Liver (tissue), 9 donors: ENCODE results near the gene IQSEC1. TPM values are rescaled to one million over a fixed set of nuclear protein-coding genes. Genes with fewer than 3 reads are reported as not detected.

Source experiments
- DNase-seq: peaks from one replicate; pipeline ENCODE4 v3.0.0-alpha.2; 2017; ENCODE audit warnings: low spot score
- H3K27ac ChIP-seq, 2 donors: one replicate each; pipeline ENCODE4 v1.7.0; 2013; ENCODE audit warnings: inconsistent platforms in 2 of 2, low read length in 2 of 2, control low read depth in 1 of 2, low read depth in 1 of 2, mild to moderate bottlenecking in 1 of 2
- H3K27me3 ChIP-seq, 4 donors: one replicate each; pipeline versions ENCODE4 v1.6.1 to v1.7.0; 2013; ENCODE audit warnings: low read length in 3 of 4, inconsistent platforms in 1 of 4, mild to moderate bottlenecking in 1 of 4, moderate library complexity in 1 of 4; ENCODE audit not compliant: control insufficient read depth in 4 of 4, insufficient read depth in 4 of 4
- H3K36me3 ChIP-seq, 4 donors: one replicate each; pipeline versions ENCODE4 v1.6.1 to v1.7.0; 2013; ENCODE audit warnings: low read length in 3 of 4, mild to moderate bottlenecking in 3 of 4, low read depth in 1 of 4, moderate library complexity in 1 of 4; ENCODE audit not compliant: control insufficient read depth in 4 of 4, insufficient read depth in 3 of 4
- H3K4me1 ChIP-seq, 4 donors: one replicate each; pipeline versions ENCODE4 v1.6.1 to v1.7.0; 2013; ENCODE audit warnings: low read length in 3 of 4, mild to moderate bottlenecking in 3 of 4, moderate library complexity in 1 of 4; ENCODE audit not compliant: control insufficient read depth in 4 of 4, insufficient read depth in 4 of 4
- H3K4me3 ChIP-seq, 3 donors: one replicate each; pipeline versions ENCODE4 v1.6.1 to v1.7.0; 2013; ENCODE audit warnings: low read length in 3 of 3, control low read depth in 1 of 3, low read depth in 1 of 3, mild to moderate bottlenecking in 1 of 3
- H3K9ac ChIP-seq, 2 donors: one replicate each; pipeline ENCODE4 v1.7.0; 2013; ENCODE audit warnings: low read length in 2 of 2, mild to moderate bottlenecking in 2 of 2, moderate library complexity in 2 of 2, control low read depth in 1 of 2, low read depth in 1 of 2
- H3K9me3 ChIP-seq, 4 donors: one replicate each; pipeline versions ENCODE4 v1.6.1 to v1.7.0; 2013; ENCODE audit warnings: low read length in 3 of 4; ENCODE audit not compliant: control insufficient read depth in 4 of 4
- EGR1 ChIP-seq, 2 donors: IDR thresholded peaks; 2 replicates each; pipeline ENCODE4 v1.6.1; 2016 to 2018; ENCODE audit warnings: antibody characterized with exemption in 2 of 2, low read depth in 2 of 2
- FOXA1 ChIP-seq: IDR thresholded peaks from 2 replicates; pipeline ENCODE4 v1.6.1; 2016; ENCODE audit warnings: antibody characterized with exemption
- FOXA2 ChIP-seq: IDR thresholded peaks from 2 replicates; pipeline ENCODE4 v1.6.1; 2016; ENCODE audit warnings: antibody characterized with exemption
- HNF4A ChIP-seq, 2 donors: conservative IDR thresholded peaks; 2 replicates each; pipeline ENCODE4 v1.6.1; 2016; ENCODE audit warnings: antibody characterized with exemption in 2 of 2, mild to moderate bottlenecking in 2 of 2
- HNF4G ChIP-seq: IDR thresholded peaks from 2 replicates; pipeline ENCODE4 v1.6.1; 2016; ENCODE audit warnings: antibody characterized with exemption
- JUND ChIP-seq, 2 donors: IDR thresholded peaks; 2 replicates each; pipeline ENCODE4 v1.6.1; 2016; ENCODE audit warnings: antibody characterized with exemption in 2 of 2
- RAD21 ChIP-seq, 2 donors: IDR thresholded peaks; 2 replicates each; pipeline ENCODE4 v1.6.1; 2016; ENCODE audit warnings: antibody characterized with exemption in 2 of 2, mild to moderate bottlenecking in 2 of 2
- RXRA ChIP-seq, 2 donors: IDR thresholded peaks; 2 replicates each; pipeline ENCODE4 v1.6.1; 2017 to 2018; ENCODE audit warnings: antibody characterized with exemption in 2 of 2, mild to moderate bottlenecking in 1 of 2
- SP1 ChIP-seq: IDR thresholded peaks from 2 replicates; pipeline ENCODE4 v1.6.1; 2018; ENCODE audit warnings: antibody characterized with exemption, mild to moderate bottlenecking
- TAF1 ChIP-seq: conservative IDR thresholded peaks from 2 replicates; pipeline ENCODE4 v1.6.1; 2016; ENCODE audit warnings: antibody characterized with exemption, mild to moderate bottlenecking
- YY1 ChIP-seq: IDR thresholded peaks from 2 replicates; pipeline ENCODE4 v1.6.1; 2016; ENCODE audit warnings: antibody characterized with exemption, mild to moderate bottlenecking
- WGBS: extraction: QIAGEN DNeasy Blood & Tissue Kit; methylation state at CpG from one replicate; pipeline ENCODE4 v1.1.7; 2013; 5-methylcytosine and 5-hydroxymethylcytosine counted together
- polyA plus RNA-seq, 2 donors: library from polyadenylated mRNA; stranded (reverse) in 1 of 2; unstranded in 1 of 2; fragments of 200-250 nt in 1 of 2; fragments of >200 nt in 1 of 2; fragmentation: Nextera tagmentation in 1 of 2; extraction: Ambion mirVana in 1 of 2; gene quantifications; one replicate each; pipeline versions ENCODE4 v1.2.1 to v1.2.3, GENCODE V29; 2013 to 2015
- total RNA-seq, 2 donors: library from RNA; depleted of rRNA; stranded (reverse); fragments of >200 nt; gene quantifications; one replicate each; pipeline ENCODE4 v1.2.3, GENCODE V29; 2014
- TF ChIP-seq, protein P1 (sequence below): IDR thresholded peaks from 2 replicates; pipeline ENCODE4 v1.6.1; 2016; ENCODE audit warnings: antibody characterized with exemption
- TF ChIP-seq, protein P2 (sequence below): IDR thresholded peaks from 2 replicates; pipeline ENCODE4 v1.6.1; 2016; ENCODE audit warnings: antibody characterized with exemption
- TF ChIP-seq, protein P3 (sequence below): IDR thresholded peaks from 2 replicates; pipeline ENCODE4 v1.6.1; 2016; ENCODE audit warnings: antibody characterized with exemption
- TF ChIP-seq, protein P4 (sequence below): IDR thresholded peaks from 2 replicates; pipeline ENCODE4 v1.6.1; 2016; ENCODE audit warnings: antibody characterized with exemption, mild to moderate bottlenecking
- donor health status: healthy.
- donor health status: healthy.
- donor health status: healthy.
- donor health status: healthy.
- donor health status: healthy.

Gene IQSEC1
- total and polyA plus RNA-seq, 4 donors, result 12.7 to 56.0 (median 36.2) TPM

DNA sequence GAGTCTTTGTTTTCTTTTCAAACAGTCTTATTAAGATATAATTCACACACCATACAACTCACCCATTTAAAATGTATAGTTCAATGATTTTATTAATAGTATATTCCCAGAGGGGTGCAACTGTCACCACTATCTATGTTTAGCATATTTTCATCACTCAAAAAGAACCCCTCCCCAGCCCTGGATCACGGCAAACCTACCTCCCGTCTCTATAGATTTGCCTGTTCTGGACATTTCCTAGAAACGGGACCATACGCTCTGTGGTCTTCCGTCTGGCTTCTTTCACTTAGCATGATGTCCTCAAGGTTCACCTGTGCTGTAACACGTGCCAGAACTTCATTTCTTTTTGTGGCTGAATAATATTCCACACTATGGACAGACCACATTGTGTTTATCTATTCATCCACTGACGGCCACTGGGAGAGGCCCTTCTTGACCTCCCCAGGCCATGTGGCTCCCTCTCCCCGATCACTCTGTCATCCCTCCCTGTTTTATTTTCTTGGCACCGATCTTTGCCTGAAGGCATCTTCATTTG is 56.4 kb downstream of the IQSEC1 start (continued):
- TF ChIP-seq, protein P1, sequence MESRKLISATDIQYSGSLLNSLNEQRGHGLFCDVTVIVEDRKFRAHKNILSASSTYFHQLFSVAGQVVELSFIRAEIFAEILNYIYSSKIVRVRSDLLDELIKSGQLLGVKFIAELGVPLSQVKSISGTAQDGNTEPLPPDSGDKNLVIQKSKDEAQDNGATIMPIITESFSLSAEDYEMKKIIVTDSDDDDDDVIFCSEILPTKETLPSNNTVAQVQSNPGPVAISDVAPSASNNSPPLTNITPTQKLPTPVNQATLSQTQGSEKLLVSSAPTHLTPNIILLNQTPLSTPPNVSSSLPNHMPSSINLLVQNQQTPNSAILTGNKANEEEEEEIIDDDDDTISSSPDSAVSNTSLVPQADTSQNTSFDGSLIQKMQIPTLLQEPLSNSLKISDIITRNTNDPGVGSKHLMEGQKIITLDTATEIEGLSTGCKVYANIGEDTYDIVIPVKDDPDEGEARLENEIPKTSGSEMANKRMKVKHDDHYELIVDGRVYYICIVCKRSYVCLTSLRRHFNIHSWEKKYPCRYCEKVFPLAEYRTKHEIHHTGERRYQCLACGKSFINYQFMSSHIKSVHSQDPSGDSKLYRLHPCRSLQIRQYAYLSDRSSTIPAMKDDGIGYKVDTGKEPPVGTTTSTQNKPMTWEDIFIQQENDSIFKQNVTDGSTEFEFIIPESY, result no peak
- TF ChIP-seq, protein P2, sequence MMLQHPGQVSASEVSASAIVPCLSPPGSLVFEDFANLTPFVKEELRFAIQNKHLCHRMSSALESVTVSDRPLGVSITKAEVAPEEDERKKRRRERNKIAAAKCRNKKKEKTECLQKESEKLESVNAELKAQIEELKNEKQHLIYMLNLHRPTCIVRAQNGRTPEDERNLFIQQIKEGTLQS, result no peak
- TF ChIP-seq HNF4A (conservative IDR thresholded peaks at IDR 0.05), result no peak
- TF ChIP-seq YY1, result no peak
- TF ChIP-seq JUND (IDR thresholded peaks at IDR 0.05), result no peak
- TF ChIP-seq FOXA2, result no peak
- TF ChIP-seq SP1, result no peak
- TF ChIP-seq FOXA1, result no peak
- TF ChIP-seq EGR1 (IDR thresholded peaks at IDR 0.05; ENCODE audit: low read depth in 2 of 2), result no peak

DNA sequence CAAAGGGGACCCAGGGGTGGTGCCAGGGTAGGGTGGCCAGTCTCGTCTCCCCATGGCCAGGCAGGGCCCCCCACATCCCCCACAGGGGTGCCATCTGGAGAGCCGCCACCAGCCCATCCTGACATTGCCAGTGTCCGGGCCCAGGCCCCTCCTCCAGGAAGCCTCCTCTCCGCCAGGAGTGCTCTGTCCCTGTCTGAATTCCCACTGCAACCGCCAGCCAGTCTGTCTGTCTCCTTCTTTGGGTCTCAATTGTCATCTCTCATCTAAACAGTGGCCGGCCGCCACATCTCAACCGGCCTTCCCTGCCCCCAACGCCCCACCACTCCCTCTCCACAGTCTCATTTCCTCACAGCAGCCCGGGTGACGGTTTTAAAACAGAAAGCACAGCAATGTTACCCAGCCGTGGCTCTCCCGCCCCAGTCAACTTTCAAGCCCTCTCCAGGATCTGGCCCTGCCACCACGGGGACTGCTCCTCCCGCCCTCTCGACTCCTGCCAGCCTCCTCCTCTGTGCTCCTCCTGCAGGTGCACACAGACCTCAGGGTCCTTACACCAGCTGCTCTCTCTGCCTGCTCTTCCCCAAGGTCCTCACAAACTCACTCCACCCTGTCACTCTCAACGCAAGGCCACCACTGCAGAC is 57.0 kb downstream of the IQSEC1 start:
- H3K4me3 ChIP-seq, result no peak overlapping the region
- H3K27ac ChIP-seq, result peak overlapping the region; percentile 75 to 76
- no peaks in the 10 kb centered on the region for H3K36me3 ChIP-seq
- WGBS, result 65% methylated on average over 17 of the region's 17 CpGs
- H3K9me3 ChIP-seq, result no peaks in the 10 kb centered on the region
- TF ChIP-seq EGR1 (IDR thresholded peaks at IDR 0.05; ENCODE audit: low read depth in 2 of 2), result no peak
- TF ChIP-seq RXRA (IDR thresholded peaks at IDR 0.05), result peak in 1 of 2 donors; percentile 10
- no peaks in the 10 kb centered on the region for H3K27me3 ChIP-seq
- no peak for DNase-seq
- peaks cover 0 to 3% (median 0%) of the 10 kb centered on the region in 4 donors for H3K4me1 ChIP-seq
- no peak overlapping the region for H3K9ac ChIP-seq

DNA sequence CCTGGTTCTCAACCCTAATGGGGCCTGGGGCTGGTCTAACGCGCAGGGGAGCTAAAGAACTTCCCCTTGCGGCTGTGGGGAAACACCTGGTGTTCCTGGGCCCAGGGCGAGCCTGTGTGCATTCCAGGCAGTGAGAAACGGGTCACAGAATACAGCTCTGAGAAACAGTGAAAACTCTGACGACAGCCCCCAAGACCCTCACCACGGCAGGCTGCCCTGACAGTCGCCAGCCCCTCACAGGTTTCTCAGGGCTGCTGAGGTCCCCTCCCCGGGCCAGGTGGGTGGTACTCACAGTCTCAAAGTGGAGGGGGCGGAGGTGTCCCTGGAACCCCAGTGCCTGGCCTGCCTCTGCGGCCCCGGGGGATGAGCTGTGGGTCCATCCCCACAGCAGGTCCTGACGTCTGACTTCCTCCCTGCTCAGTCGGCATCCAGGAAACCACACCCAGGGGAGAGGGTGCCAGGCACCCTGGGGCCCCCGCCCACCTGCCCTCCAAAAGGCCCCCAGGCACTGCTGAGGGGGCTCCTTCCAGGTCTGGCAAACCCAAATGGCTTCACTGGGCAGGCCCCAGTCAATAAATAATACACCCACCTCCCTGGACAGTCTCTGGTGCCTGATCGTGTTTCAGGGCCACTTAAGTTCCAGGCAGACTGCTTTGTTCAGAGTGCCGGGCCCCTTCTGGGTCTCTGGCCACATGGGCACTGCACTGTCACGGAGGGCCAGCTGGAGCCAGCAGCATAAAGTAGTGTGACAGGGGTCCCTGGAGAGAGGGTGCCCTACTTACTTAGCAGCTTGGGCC is 57.7 kb downstream of the IQSEC1 start:
- H3K27me3 ChIP-seq, result no peaks in the 10 kb centered on the region
- H3K36me3 ChIP-seq, result no peaks in the 10 kb centered on the region
- no peak for DNase-seq
- H3K9me3 ChIP-seq, result no peaks in the 10 kb centered on the region
- TF ChIP-seq RXRA (IDR thresholded peaks at IDR 0.05) (no peak), JUND (IDR thresholded peaks at IDR 0.05) (no peak), FOXA1 (no peak), SP1 (no peak), EGR1 (IDR thresholded peaks at IDR 0.05; ENCODE audit: low read depth in 2 of 2) (no peak), YY1 (no peak), TAF1 (no peak), FOXA2 (no peak), HNF4A (conservative IDR thresholded peaks at IDR 0.05) (no peak), RAD21 (IDR thresholded peaks at IDR 0.05) (no peak), HNF4G (no peak)
- TF ChIP-seq, protein P1, result no peak
- TF ChIP-seq, protein P2, result no peak
- TF ChIP-seq, protein P3, sequence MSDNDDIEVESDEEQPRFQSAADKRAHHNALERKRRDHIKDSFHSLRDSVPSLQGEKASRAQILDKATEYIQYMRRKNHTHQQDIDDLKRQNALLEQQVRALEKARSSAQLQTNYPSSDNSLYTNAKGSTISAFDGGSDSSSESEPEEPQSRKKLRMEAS, result no peak
- TF ChIP-seq, protein P4, sequence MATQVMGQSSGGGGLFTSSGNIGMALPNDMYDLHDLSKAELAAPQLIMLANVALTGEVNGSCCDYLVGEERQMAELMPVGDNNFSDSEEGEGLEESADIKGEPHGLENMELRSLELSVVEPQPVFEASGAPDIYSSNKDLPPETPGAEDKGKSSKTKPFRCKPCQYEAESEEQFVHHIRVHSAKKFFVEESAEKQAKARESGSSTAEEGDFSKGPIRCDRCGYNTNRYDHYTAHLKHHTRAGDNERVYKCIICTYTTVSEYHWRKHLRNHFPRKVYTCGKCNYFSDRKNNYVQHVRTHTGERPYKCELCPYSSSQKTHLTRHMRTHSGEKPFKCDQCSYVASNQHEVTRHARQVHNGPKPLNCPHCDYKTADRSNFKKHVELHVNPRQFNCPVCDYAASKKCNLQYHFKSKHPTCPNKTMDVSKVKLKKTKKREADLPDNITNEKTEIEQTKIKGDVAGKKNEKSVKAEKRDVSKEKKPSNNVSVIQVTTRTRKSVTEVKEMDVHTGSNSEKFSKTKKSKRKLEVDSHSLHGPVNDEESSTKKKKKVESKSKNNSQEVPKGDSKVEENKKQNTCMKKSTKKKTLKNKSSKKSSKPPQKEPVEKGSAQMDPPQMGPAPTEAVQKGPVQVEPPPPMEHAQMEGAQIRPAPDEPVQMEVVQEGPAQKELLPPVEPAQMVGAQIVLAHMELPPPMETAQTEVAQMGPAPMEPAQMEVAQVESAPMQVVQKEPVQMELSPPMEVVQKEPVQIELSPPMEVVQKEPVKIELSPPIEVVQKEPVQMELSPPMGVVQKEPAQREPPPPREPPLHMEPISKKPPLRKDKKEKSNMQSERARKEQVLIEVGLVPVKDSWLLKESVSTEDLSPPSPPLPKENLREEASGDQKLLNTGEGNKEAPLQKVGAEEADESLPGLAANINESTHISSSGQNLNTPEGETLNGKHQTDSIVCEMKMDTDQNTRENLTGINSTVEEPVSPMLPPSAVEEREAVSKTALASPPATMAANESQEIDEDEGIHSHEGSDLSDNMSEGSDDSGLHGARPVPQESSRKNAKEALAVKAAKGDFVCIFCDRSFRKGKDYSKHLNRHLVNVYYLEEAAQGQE, result no peak
- peak overlapping the region; percentile 75 to 76 for H3K27ac ChIP-seq
- H3K9ac ChIP-seq, result peak overlapping the region; percentile 49 to 58
- WGBS, result 69% methylated on average over 18 of the region's 18 CpGs
- H3K4me3 ChIP-seq, result peak overlapping the region in 2 of 3 donors; percentile 7 to 13
- H3K4me1 ChIP-seq, result peaks cover 0 to 3% (median 0%) of the 10 kb centered on the region in 4 donors
